ENCODE data around the gene ANKRD53. TPM values are rescaled to one million over a fixed set of nuclear protein-coding genes. Genes with fewer than 3 reads are reported as not detected.

ANKRD53 gene
- total and polyA plus RNA-seq, 2 donors (not counting 1 experiment from before 2014, with no cell fraction given), result 0.84 TPM

DNA sequence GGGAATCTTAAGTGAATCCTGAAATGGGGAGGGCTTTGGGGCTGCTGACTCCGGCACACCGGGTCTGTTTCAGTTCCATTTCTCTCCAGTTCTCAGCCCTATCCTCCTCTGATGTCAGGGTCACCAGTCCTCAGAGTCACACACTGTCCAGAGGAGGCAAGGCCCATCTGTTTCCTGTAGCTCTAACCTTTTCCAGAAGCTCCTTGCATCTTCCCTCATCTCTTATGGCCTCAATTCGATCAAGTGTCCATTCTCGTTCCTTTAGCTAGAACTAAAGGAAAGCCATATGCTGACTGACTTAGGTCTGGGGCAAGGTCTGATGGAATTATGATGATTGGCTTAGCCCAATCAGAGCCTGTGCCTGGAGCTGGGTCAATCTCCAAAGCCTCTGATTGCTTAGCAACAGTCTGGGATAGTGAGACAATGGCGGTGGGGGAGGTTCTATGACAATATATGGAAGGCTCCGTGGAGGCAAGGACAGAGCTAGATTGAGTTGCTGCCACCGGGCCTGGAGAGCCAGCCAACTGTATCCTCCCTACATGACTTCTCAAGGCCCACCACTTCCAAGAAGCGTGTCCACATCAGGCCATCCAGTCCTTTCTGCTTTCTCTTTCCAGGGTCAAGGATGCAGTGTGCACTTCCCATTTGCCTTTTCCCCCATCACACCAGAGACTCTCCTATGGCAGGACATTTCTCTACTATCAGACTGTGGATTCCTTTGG lies 5.2 kb downstream of the ANKRD53 start:
- no peaks in the 10 kb centered on the region for H3K9me3 ChIP-seq (ENCODE audit: control extremely low read depth in 1 of 3, control insufficient read depth in 2 of 3, insufficient read depth in 1 of 3, low read length in 2 of 3)
- Mint-ChIP-seq H3K27ac (no peak overlapping the region), H3K27me3 (no peaks in the 10 kb centered on the region), H3K4me3 (no peak overlapping the region), H3K9me3 (ENCODE audit: insufficient read depth) (no peaks in the 10 kb centered on the region), H3K4me1 (peaks cover 12% of the 10 kb centered on the region)
- peaks cover 7 to 14% of the 10 kb centered on the region in 2 donors for H3K4me1 ChIP-seq (ENCODE audit: control insufficient read depth in 2 of 2, insufficient read depth in 2 of 2, low read length in 2 of 2)
- TF ChIP-seq CTCF (IDR thresholded peaks at IDR 0.05), result no peak
- TF ChIP-seq EZH2 (IDR thresholded peaks at IDR 0.05; ENCODE audit: borderline replicate concordance, insufficient read depth, low read depth, low read length, poor library complexity, severe bottlenecking), result no peak
- ATAC-seq (ENCODE audit: low read depth) (no peak), DNase-seq (no peak)
- peaks cover 0 to 26% of the 10 kb centered on the region in 2 experiments for H3K36me3 ChIP-seq (replicated peaks in 1 of 2; ENCODE audit: control extremely low read depth in 1 of 2, control insufficient read depth in 1 of 2, extremely low read depth in 1 of 2, insufficient read depth in 2 of 2, low read length in 1 of 2)
- WGBS (ENCODE audit: insufficient coverage), result 100% methylated on average over 5 of the region's 8 CpGs
- intact Hi-C loops (cut with micrococcal nuclease), result no loop called here
- no peaks in the 10 kb centered on the region for H3K79me2 ChIP-seq (ENCODE audit: control insufficient read depth, insufficient read depth, low read length)
- POLR2A ChIA-PET, result no interaction called here
- H4K20me1 ChIP-seq (ENCODE audit: control insufficient read depth, insufficient read depth, low read length, poor library complexity, severe bottlenecking), result no peaks in the 10 kb centered on the region
- no peak overlapping the region for H3K9ac ChIP-seq (ENCODE audit: low read length)
- H3K27ac ChIP-seq (ENCODE audit: low read length in 2 of 2), result no peak overlapping the region
- no peak overlapping the region for H3K4me3 ChIP-seq (ENCODE audit: control extremely low read depth in 1 of 5, extremely low read depth in 1 of 5, insufficient read depth in 1 of 5, low read depth in 2 of 5, low read length in 4 of 5)
- H3K27me3 ChIP-seq (replicated peaks in 1 of 4; ENCODE audit: control extremely low read depth in 1 of 4, control insufficient read depth in 3 of 4, insufficient read depth in 4 of 4, low read length in 3 of 4), result no peaks in the 10 kb centered on the region
- CTCF ChIA-PET, result interaction anchor here (1.0 to 6.6 kb wide), 8 partner anchors 9 to 348 kb away, joined by 3 to 44 read pairs (median 3); partner anchors contain the start of genes NAGK and ZNF638
- no peak overlapping the region for H2AFZ ChIP-seq (ENCODE audit: insufficient read depth, low read depth, low read length, poor library complexity, severe bottlenecking)
- no peak overlapping the region for H3K4me2 ChIP-seq (replicated peaks; ENCODE audit: low read depth, low read length, poor library complexity, severe bottlenecking)

- peak overlapping the region; percentile 66 for H2AFZ ChIP-seq (ENCODE audit: insufficient read depth, low read depth, low read length, poor library complexity, severe bottlenecking)
- peak overlapping the region; percentile 66 for H3K4me2 ChIP-seq (replicated peaks; ENCODE audit: low read depth, low read length, poor library complexity, severe bottlenecking)
- CTCF ChIA-PET, result interaction anchor here (0.6 to 6.6 kb wide), 15 partner anchors 8 to 347 kb away, joined by 3 to 44 read pairs (median 3); partner anchors contain the start of genes NAGK and ZNF638
- peaks cover 11% of the 10 kb centered on the region for H3K4me1 Mint-ChIP-seq
- no peaks in the 10 kb centered on the region for H3K27me3 ChIP-seq (replicated peaks in 1 of 4; ENCODE audit: control extremely low read depth in 1 of 4, control insufficient read depth in 3 of 4, insufficient read depth in 4 of 4, low read length in 3 of 4)
- H3K4me3 Mint-ChIP-seq, result peak overlapping the region; percentile 19
- no peaks in the 10 kb centered on the region for H3K27me3 Mint-ChIP-seq
- H4K20me1 ChIP-seq (ENCODE audit: control insufficient read depth, insufficient read depth, low read length, poor library complexity, severe bottlenecking), result no peaks in the 10 kb centered on the region
- no peaks in the 10 kb centered on the region for H3K79me2 ChIP-seq (ENCODE audit: control insufficient read depth, insufficient read depth, low read length)
- WGBS (ENCODE audit: insufficient coverage), result 71% methylated on average over 3 of the region's 3 CpGs
- H3K36me3 ChIP-seq (replicated peaks in 1 of 2; ENCODE audit: control extremely low read depth in 1 of 2, control insufficient read depth in 1 of 2, extremely low read depth in 1 of 2, insufficient read depth in 2 of 2, low read length in 1 of 2), result peaks cover 1 to 31% of the 10 kb centered on the region in 2 experiments
- intact Hi-C loops (cut with micrococcal nuclease), result no loop called here
- peak overlapping the region; percentile 19 for H3K9ac ChIP-seq (ENCODE audit: low read length)
- H3K4me1 ChIP-seq (ENCODE audit: control insufficient read depth in 2 of 2, insufficient read depth in 2 of 2, low read length in 2 of 2), result peaks cover 7 to 10% of the 10 kb centered on the region in 2 donors
- ATAC-seq (ENCODE audit: low read depth) (no peak), DNase-seq (no peak)
- POLR2A ChIA-PET, result no interaction called here
- TF ChIP-seq CTCF (IDR thresholded peaks at IDR 0.05) (no peak), EZH2 (IDR thresholded peaks at IDR 0.05; ENCODE audit: borderline replicate concordance, insufficient read depth, low read depth, low read length, poor library complexity, severe bottlenecking) (no peak)
- H3K27ac Mint-ChIP-seq, result no peak overlapping the region
- no peaks in the 10 kb centered on the region for H3K9me3 Mint-ChIP-seq (ENCODE audit: insufficient read depth)
- no peak overlapping the region for H3K27ac ChIP-seq (ENCODE audit: low read length in 2 of 2)
- no peaks in the 10 kb centered on the region for H3K9me3 ChIP-seq (ENCODE audit: control extremely low read depth in 1 of 3, control insufficient read depth in 2 of 3, insufficient read depth in 1 of 3, low read length in 2 of 3)
- H3K4me3 ChIP-seq (ENCODE audit: control extremely low read depth in 1 of 5, extremely low read depth in 1 of 5, insufficient read depth in 1 of 5, low read depth in 2 of 5, low read length in 4 of 5), result no peak overlapping the region
Measured at GRCh38 chr2:70984228-70984575, 5.8 kb downstream of the ANKRD53 start.
